ENCODE data around the gene LGR6. TPM values are rescaled to one million over a fixed set of nuclear protein-coding genes. Genes with fewer than 3 reads are reported as not detected.

The LGR6 gene
- total and polyA plus RNA-seq, 2 experiments from 2014 or later, result 0.66 to 0.89 TPM

- Histone ChIP-seq H2AFZ (peak overlapping the region; percentile 52), H3K36me3 (ENCODE audit: insufficient read depth) (no peaks in the 10 kb centered on the region), H3K4me1 (ENCODE audit: insufficient read depth) (peaks cover 7% of the 10 kb centered on the region), H3K27ac (ENCODE audit: low read depth) (no peak overlapping the region), H3K4me2 (no peak overlapping the region), H3K27me3 (ENCODE audit: insufficient read depth) (no peaks in the 10 kb centered on the region), H3K9me2 (ENCODE audit: insufficient read depth) (no peaks in the 10 kb centered on the region), H4K20me1 (replicated peaks; ENCODE audit: insufficient read depth) (peaks cover 2% of the 10 kb centered on the region; the same call in 1 of the 2 replicates), H3K4me3 (no peak overlapping the region), H3F3A (replicated peaks; ENCODE audit: low read depth) (no peaks in the 10 kb centered on the region), H3K79me2 (replicated peaks; ENCODE audit: insufficient read depth) (peaks cover 25% of the 10 kb centered on the region)
- peak; percentile 81 for DNase-seq (ENCODE audit: low spot score)
- TF ChIP-seq ZNF462 (CRISPR knock-in tag; IDR thresholded peaks at IDR 0.05), result no peak
- no peak for TF ChIP-seq ZNF114 (CRISPR knock-in tag; IDR thresholded peaks at IDR 0.05)
- no peak for TF ChIP-seq EZH2phosphoT487 (IDR thresholded peaks at IDR 0.05; ENCODE audit: unreplicated experiment)
- TF ChIP-seq ETS1 (IDR thresholded peaks at IDR 0.05), result no peak
- peak; percentile 69 to 83 for TF ChIP-seq CTCF (conservative IDR thresholded peaks at IDR 0.05; ENCODE audit: low read depth in 2 of 2)
- H3K4me3 Mint-ChIP-seq, result no peak overlapping the region; the same call in 2 of the 3 replicates
- H3K27me3 Mint-ChIP-seq (ENCODE audit: insufficient read depth, low read depth, poor library complexity), result peaks cover 12% of the 10 kb centered on the region
- H3K27ac Mint-ChIP-seq, result no peak overlapping the region; the same call in 1 of the 2 replicates
- H3K9me3 Mint-ChIP-seq, result no peaks in the 10 kb centered on the region
- no peak for ATAC-seq
- H3K4me1 Mint-ChIP-seq, result peaks cover 16% of the 10 kb centered on the region
- peaks cover 3% of the 10 kb centered on the region; the same call in 2 of the 3 replicates for H3K36me3 Mint-ChIP-seq (ENCODE audit: low read depth)
These were observed 150.2 kb downstream of the LGR6 start for GRCh38 chr1:202343652-202344349.

Measured in GM23338 (cell line).